Suppressor macrophage treated with lipopolysaccharide for 1 hour (primary cell): ENCODE measurements around the gene ITK.

Experiments
- DNase-seq, 3 donors: peaks; one replicate each; pipeline ENCODE4 v3.0.0-alpha.2; 2020 to 2022

Gene ITK

GRCh38 chr5:157248821-157249470 lies 68.3 kb downstream of the ITK start:
- peak; percentile 55 to 63 (median 57) for DNase-seq

DNA sequence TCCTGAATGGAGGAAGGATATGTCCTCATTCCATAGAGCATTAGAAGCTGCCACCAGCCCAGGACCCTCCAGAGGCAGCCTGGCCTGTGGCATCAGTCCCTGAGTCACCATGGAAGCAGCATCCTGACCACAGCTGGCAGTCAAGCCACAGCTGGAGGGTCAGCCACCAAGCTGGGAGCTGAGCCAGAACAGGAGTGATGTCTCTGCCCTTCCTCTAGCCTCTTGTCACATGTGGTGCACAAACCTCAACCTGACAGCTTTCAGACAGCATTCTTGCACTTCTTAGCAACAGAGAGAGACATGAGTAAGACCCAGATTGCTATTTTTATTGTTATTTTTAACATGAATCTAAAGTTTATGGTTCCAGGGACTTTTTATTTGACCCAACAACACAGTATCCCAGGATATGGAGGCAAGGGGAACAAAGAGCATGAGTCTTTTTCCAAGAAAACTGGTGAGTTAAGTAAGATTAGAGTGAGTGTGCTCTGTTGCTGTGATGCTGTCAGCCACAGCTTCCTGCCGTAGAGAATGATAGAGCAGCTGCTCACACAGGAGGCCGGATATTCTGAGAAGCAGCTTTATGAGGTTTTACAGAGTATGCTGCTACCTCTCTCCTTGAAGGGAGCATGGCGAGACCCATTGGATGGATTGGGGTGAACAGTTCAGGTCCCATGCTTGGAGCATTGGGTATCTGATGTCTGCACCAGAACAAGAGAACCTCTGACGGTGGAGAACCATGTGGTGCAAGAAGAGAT lies 72.2 kb downstream of the ITK start:
- peak in 1 of 3 donors; percentile 42 for DNase-seq

DNA sequence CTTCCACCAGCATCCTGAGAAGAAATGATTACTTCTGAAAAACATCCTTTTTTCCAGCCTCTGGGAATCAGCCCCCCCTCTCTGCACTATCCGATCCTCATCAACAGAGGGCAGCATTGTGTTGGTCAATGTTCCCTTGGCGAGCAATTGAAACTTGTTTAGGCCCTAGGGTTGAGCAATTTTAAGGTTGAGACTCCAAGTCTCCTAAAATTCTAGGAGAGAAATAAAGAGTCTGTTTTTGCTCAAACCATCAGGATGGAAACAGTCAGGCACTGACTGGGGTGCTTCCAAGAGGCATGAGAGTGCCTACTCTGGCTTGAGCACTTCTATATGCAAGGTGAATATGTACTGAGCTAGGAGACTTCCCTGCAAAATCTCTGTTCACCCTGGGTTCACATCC lies 72.9 kb downstream of the ITK start:
- DNase-seq = peak; percentile 65 to 78 (median 69)

- no peak for DNase-seq
These were observed 77.8 kb downstream of the ITK start for GRCh38 chr5:157258450-157258849.

GRCh38 chr5:157259699-157260098 lies 79.1 kb downstream of the ITK start:
- DNase-seq = no peak

DNA sequence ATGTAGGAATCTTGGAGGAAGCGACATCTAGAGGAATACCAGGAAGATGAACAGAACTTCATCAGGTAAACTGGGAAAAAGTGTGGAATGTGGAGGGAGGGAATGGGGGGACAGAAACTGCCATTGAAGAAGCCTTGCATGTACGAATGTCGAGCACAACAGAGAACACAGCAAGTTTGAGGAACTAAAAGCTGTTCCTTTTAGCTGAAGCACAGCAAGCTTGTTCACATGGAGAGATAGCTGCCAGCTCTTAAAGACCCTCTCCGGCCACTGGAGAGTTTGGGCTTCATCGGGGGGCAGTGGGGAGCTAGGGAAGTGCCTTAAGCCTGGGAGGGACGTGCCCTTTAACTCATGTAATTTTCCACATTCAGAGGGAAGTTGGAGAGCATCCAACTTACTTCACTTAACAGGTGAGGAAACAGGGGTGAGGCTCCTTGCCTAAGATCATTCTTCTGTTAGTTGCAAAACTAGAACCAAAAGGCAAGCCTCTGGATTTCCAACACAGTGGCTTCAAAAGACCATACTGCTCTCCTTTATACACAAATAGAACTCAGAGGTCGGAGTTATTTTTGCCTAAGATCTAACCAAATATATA lies 83.0 kb downstream of the ITK start:
- no peak for DNase-seq

DNA sequence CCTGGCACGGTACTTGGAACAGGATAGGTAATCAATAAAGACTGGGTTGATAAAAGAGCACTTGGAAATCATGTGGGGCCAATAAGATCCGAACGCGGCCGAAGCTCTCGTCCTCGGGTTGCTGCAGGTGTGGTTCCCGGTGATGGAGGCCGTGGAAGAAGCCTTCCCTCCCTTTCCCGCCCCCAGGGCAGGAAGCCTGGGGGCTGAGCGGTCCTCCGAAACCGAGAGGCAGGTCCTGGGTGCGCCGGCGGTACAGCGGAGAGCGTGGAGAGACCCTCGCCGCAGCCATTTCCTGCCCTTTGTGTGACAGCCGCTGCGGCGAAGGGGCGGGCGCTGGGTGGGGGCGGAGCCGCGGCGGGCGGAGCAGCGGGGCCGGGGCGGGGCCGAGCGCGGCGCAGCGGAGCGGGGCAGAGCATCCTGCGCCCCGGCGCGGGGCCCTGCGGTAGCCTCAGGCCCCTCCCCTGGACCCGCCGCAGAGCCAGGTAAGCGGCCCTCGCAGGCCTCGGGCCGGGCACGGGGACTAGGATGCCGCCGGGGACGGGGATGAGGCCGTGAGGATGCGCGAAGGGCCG lies 85.2 kb downstream of the ITK start, which contains the start of gene CYFIP2:
CYFIP2 (plus strand) TSS at position 410 of the 572 bp plus-strand sequence. CDS start 19,239 bp downstream, outside the sequence.
- peak; percentile 51 to 88 (median 73) for DNase-seq

- no peak for DNase-seq
These were observed 85.8 kb downstream of the ITK start for GRCh38 chr5:157266286-157267007.

DNA sequence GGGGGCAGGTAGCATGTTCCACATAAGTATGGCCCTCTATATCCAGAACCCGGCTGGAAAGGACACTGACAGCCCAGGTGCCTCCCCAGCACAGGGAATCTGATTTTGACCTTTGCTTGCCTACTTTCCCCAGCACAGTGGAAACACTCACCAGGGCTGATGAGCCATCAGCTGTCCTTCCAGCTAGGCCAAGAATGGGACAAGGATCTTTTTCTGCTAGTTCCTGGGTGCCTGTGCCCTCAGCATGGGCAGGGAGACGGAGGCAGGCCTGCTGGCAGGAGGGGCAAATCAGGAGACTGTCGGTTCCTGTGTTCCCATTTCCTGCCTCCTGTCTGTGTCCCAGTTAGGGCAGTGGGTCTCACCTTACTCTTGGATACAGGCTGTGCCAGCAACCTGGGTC lies 86.4 kb downstream of the ITK start:
- no peak for DNase-seq

DNA sequence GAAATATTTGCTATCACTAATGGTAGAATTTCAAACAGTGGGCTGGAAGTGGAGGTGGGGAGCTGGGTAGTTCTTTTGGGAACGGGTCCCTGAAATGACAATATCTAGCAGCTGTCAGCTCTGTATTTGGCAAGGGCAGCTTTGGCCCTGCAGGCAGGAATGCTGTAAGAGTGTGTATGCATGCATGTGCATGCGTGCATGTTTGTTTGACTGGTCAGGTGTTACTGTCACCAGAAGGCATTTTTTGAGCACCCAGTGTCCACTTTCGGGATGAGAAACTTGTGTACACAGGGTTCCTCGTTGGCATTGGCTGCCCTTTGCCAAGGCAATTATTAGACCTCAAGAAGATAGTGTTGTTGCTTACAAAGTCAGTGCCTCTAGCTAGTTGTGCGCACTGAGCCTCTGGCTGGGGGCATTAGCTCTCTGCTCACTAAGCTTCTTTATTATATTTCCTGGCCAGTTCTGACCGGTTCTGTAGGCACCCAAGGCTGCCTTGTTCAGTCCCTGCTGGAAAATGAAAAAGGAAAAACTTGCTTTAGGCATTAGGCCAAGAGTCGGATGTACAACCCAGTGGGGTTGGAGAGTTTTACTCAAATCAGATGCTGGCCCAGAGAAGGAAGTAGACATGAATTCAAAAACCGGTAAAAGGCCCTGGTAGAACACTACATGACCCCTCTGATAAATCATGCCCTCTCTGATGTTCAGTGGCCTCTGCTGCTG lies 87.3 kb downstream of the ITK start:
- DNase-seq = no peak

DNA sequence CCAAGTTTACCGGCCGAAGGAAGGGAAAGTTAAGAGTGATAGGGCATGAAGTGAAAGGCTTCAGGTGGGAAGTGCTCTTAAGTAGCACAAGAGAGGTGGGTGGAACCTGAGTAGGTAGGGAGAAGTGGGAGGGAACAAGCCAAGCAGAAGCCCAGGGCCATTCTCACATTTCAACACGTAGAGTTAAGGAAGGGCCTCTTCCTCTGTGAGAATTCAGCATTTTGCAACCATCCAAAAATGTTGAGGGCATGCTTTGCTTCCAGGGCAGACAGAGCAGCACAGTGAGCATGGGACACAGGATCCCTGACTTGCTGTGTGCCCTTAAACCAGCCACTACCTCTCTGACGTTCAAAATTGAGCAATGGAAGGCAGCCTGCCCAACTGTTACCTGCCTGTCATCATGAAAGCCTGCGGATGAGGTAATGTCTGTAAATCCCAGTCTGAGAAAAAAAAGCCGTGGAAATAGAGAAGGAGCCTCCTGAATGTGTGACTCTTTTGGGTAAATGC lies 88.6 kb downstream of the ITK start:
- peak; percentile 35 to 42 (median 39) for DNase-seq

DNA sequence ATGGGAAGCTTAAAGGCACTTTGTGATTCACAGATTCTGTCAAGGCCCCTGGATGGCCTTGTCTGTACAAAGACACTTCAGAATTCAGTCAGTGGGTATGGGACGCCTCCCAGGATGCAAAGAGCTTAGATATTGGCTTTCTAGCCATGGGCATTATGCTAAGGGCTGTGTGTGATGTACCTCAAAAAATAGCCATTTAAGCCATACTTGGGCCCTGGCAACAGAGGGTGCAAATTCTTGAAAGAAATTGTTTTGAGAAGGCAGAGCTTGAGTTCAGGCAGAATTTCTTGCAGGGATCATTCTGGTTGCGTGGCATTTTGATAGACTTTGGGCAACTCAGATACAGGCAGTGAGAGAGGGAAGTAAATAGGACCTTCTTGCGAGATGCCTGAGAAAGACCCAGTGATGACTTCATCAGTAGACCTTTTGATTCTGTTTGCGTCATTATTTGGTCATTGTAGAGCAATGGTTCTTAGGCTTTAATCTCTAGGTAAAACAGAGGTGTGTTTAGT lies 89.2 kb downstream of the ITK start:
- peak in 2 of 3 donors; percentile 48 to 55 for DNase-seq

DNA sequence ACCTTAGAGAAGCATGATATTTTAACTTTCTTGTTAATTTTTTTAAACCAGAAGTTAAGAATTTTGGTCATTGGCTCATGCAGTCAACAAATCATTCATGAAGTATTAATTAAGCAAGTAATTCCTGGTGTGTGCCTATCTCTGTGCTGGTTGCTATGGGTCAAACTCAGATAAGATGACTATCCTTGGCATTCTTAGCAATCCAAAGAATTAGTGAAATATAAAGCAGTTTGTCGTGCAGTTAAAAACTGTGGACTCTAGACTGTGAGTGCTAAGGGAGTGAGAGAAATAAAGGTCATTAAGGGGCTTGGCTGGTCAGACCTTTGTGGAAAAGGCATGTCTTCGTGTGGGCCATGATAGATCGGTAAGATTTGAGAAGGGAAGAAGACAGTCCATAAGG lies 90.1 kb downstream of the ITK start:
- DNase-seq = no peak

DNA sequence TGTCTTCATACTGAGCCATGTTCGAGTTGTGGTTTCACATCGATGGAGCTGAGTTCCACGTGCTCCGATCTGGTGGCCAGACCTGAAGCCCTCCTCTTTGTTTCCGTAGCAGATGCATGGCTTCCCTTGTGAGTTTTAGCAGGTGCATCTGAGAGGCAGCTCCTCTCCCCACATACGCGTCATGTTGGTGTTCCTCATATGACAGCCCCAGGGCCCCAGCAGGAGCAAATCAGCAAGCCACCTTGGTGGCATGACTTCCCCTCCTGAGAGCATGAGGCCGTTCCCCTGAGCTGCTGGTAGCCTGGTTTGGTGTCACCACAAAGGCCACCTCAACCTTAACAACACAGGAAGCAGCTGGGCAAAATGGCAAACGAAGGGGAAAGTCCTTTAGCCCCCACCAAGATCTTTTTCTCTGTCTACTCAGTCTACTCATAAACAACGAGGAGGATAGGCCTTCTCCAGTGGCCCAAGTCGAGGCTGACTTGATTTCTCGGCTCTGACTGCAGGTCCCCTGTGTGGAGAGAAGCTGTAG lies 91.2 kb downstream of the ITK start:
- no peak for DNase-seq

- DNase-seq = peak; percentile 69 to 75 (median 72)
These were observed 92.5 kb downstream of the ITK start for GRCh38 chr5:157273131-157273556.

GRCh38 chr5:157275403-157275802 lies 94.8 kb downstream of the ITK start:
- no peak for DNase-seq

DNA sequence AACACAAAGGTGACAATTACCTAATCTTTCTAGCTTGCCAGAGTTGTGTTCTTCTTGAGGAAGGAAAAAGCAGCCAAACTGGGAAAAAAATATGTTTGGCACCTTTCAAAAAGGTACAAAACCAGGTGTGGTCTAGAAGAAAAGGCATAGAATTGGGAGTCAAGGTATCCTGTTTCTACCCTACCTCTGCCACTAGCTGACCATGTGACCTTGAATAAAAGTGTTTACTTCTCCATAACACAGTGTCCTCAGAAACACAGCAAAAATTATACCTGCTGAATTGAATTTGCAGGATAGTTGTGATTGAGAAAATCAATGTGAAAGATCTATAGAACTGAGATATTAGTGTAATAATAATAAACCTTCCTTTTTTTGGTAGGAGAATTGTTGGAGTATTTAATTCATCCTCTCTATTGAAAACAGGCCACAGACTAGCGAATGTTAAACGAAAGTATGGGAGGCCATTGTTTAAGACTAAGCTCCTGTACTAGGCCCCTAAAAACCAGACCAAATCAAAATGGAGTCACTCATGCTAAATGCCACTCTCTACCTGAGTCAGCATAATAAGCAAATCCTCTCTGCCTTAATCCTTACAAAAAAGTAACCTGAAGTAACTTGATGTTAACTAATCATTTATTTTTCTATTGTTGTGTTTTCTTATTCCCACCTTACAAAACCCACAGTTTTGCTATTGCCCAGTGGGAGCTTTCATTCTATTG lies 97.8 kb downstream of the ITK start:
- no peak for DNase-seq

- DNase-seq = peak in 1 of 3 donors; percentile 33
These were observed 99.1 kb downstream of the ITK start for GRCh38 chr5:157279605-157280239.

DNA sequence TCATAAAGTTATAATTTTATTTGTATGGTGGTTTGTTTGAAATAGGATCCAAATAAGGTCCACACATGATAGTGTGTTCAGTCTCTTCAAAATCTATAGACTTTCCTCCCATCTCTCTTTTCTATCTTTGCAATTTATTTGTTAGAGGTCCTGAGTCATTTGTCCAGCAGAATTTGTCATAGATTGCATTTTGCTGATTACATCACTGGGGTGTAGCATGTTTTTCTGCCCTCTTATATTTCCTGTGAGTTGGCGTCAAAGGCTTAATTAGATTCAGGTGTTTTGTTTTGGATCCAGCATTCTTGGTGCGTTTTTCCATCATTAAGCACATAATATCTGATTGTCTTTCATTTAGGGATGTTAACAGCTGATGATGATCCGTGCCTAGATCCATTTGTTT lies 100.3 kb downstream of the ITK start:
- DNase-seq = peak; percentile 16 to 68 (median 62)

GRCh38 chr5:157282150-157282549 lies 101.5 kb downstream of the ITK start:
- DNase-seq = no peak
